Panc1 (cell line): ENCODE data around the gene MED13L.

ENCODE experiments used
- TCF7L2 ChIP-seq: IDR thresholded peaks from 2 replicates; pipeline ENCODE4 v1.6.1; 2011; ENCODE audit warnings: mild to moderate bottlenecking, low read depth, low read length, inconsistent platforms
- TF ChIP-seq, protein P1 (sequence below): fragments of 450-650 bp; IDR thresholded peaks from 2 replicates; pipeline ENCODE4 v1.5.1; 2017; ENCODE audit warnings: mild to moderate bottlenecking

DNA sequence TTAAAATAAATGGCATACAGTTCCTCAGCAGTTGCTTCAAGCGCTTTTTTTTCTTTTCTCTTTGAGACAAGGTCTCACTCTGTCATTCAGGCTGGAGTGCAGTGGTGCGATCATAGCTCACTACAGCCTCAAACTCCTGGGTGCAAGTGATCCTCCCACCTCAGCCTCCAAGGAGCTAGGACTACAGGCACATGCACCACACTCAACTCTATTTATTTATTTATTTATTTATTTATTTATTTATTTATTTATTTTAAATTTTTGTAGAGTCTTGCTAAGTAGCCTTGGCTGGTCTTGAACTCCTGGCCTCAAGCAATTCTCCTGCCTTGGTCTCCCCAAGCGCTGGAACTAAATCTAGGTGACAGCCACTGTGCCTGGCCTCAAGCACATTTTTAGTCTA lies 132.0 kb downstream of the MED13L start:
- TF ChIP-seq, protein P1, sequence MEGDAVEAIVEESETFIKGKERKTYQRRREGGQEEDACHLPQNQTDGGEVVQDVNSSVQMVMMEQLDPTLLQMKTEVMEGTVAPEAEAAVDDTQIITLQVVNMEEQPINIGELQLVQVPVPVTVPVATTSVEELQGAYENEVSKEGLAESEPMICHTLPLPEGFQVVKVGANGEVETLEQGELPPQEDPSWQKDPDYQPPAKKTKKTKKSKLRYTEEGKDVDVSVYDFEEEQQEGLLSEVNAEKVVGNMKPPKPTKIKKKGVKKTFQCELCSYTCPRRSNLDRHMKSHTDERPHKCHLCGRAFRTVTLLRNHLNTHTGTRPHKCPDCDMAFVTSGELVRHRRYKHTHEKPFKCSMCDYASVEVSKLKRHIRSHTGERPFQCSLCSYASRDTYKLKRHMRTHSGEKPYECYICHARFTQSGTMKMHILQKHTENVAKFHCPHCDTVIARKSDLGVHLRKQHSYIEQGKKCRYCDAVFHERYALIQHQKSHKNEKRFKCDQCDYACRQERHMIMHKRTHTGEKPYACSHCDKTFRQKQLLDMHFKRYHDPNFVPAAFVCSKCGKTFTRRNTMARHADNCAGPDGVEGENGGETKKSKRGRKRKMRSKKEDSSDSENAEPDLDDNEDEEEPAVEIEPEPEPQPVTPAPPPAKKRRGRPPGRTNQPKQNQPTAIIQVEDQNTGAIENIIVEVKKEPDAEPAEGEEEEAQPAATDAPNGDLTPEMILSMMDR, result no peak
- no peak for TF ChIP-seq TCF7L2
